Activated T-helper 1 cell treated with anti-CD3 and anti-CD28 coated beads, Interleukin-12 subunit alpha, Interleukin-12 subunit beta, Interleukin-2, Interleukin-4 antibody, amounts not matched to agents 30 ng/mL and 10 ng/mL and 1 ng/mL, durations not matched to agents 14 hours and 24 hours and 36 hours (primary cell): ENCODE measurements around the gene ENTPD1. TPM values are rescaled to one million over a fixed set of nuclear protein-coding genes. Genes with fewer than 3 reads are reported as not detected.

Source experiments
- DNase-seq: peaks from one replicate; pipeline ENCODE4 v3.0.0; 2021; ENCODE audit warnings: low spot score
- H3K27ac Mint-ChIP-seq: one replicate; pipeline ENCODE4 v1.8.0; 2021; ENCODE audit warnings: mild to moderate bottlenecking, mixed read lengths
- H3K27me3 Mint-ChIP-seq: one replicate; pipeline ENCODE4 v1.8.0; 2022; ENCODE audit warnings: mild to moderate bottlenecking, moderate library complexity, mixed read lengths; ENCODE audit not compliant: insufficient read depth
- H3K36me3 Mint-ChIP-seq: one replicate; pipeline ENCODE4 v1.8.0; 2021; ENCODE audit warnings: low read depth, mixed read lengths
- H3K4me1 Mint-ChIP-seq: one replicate; pipeline ENCODE4 v1.8.0; 2021; ENCODE audit warnings: low read depth, mixed read lengths
- H3K4me3 Mint-ChIP-seq: one replicate; pipeline ENCODE4 v1.8.0; 2021; ENCODE audit warnings: mild to moderate bottlenecking, moderate library complexity, mixed read lengths
- H3K9me3 Mint-ChIP-seq: one replicate; pipeline ENCODE4 v1.8.0; 2021; ENCODE audit warnings: mixed read lengths
- intact Hi-C: fragments of 100-400 bp; cut with micrococcal nuclease; formaldehyde crosslinking; loops from one replicate; pipeline ENCODE4 v1.15.1; 2024
- total RNA-seq: library from RNA; stranded (reverse); gene quantifications from 2 replicates; pipeline ENCODE4 v1.2.3, GENCODE V29; 2022

ENTPD1 gene
- total RNA-seq, 1 donor from 2014 or later = 26.3 TPM

DNA sequence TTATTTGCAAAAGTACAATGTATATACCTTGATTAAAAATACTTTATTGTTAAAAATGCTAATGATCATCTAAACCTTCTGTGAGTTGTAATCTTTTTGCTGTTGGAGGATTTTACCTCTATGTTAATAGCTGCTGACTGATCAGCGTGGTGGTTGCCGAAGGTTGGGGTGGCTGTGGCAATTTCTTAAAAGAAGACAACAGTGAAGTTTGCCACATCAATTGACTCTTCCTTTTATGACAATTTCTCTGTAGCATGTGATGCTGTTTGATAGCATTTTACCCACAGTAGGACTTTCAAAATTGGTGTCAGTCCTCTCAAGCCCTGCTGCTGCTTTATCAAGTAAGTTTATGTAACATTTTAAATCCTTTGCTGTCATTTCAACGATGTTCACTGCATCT, 16.9 kb upstream of the ENTPD1 start:
- DNase-seq = peak; percentile 9
- peaks cover 7% of the 10 kb centered on the region for H3K36me3 Mint-ChIP-seq
- H3K27me3 Mint-ChIP-seq = peaks cover 9% of the 10 kb centered on the region
- H3K27ac Mint-ChIP-seq = no peak overlapping the region
- H3K4me1 Mint-ChIP-seq = peaks cover 30% of the 10 kb centered on the region
- intact Hi-C loops = no loop called here
- H3K9me3 Mint-ChIP-seq = peaks cover 8% of the 10 kb centered on the region
- H3K4me3 Mint-ChIP-seq = no peak overlapping the region

DNA sequence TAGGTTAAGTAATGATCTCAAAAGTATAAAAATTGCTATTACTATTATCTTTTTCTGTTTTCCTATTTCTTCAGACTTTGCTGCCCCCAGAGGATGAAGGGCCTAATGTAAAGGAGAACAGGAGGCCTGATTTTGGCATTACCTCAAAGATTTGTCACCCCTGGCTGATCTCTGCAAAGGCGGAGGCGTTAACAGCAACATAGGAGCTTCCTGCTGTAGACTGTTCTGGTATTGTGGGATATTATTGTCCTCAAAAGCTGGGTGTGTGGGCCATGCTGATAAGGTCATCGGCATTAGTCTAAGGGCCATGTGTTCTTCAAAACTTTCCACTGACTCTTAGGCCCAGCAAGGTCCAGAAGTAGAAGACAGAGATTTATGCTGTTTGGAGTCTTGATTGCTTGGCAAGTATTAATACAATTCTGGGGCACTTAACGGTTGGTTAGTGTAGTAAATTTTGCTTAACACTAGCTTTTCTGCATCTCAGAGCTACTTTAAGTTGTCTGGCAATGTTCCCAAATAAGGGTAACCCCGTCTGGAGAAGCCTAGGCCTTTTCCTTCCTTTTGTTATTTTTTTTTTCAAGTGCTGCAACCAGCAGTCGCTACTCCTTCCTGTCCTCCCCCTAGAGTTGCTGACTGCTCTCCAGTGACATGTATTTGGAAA, 14.0 kb upstream of the ENTPD1 start:
- intact Hi-C loops = loop anchor here (2.0 kb wide), 1 partner anchor 15 kb away; the partner anchor contains the start of gene ENTPD1
- Mint-ChIP-seq H3K36me3 (peaks cover 9% of the 10 kb centered on the region), H3K4me3 (peak overlapping the region; percentile 20), H3K27ac (no peak overlapping the region), H3K9me3 (peaks cover 11% of the 10 kb centered on the region), H3K4me1 (peaks cover 30% of the 10 kb centered on the region), H3K27me3 (peaks cover 6% of the 10 kb centered on the region)
- no peak for DNase-seq

DNA sequence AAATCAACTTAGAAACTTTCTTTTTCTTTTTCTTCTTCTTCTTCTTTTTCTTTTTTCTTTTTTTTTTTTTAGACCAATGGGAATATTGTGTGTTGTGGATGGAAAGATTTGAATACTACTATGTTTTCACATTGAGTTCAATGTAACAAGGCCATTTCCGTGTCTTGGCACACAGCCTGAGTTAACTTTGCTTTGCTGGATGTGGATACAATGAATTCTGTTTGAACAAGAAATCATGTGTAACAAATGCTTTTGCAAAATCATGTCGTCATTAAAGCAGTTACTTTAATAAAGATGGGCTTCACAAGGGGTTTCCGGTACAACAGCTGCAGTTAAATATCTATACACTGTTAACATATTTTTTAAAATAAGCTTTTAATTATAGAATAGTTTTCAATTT, 13.5 kb upstream of the ENTPD1 start:
- intact Hi-C loops = loop anchor here (2.0 kb wide), 1 partner anchor 14 kb away; the partner anchor contains the start of gene ENTPD1
- H3K27ac Mint-ChIP-seq = no peak overlapping the region
- peaks cover 9% of the 10 kb centered on the region for H3K36me3 Mint-ChIP-seq
- no peak for DNase-seq
- H3K4me1 Mint-ChIP-seq = peaks cover 30% of the 10 kb centered on the region
- H3K9me3 Mint-ChIP-seq = peaks cover 11% of the 10 kb centered on the region
- peak overlapping the region; percentile 20 for H3K4me3 Mint-ChIP-seq
- peaks cover 6% of the 10 kb centered on the region for H3K27me3 Mint-ChIP-seq

DNA sequence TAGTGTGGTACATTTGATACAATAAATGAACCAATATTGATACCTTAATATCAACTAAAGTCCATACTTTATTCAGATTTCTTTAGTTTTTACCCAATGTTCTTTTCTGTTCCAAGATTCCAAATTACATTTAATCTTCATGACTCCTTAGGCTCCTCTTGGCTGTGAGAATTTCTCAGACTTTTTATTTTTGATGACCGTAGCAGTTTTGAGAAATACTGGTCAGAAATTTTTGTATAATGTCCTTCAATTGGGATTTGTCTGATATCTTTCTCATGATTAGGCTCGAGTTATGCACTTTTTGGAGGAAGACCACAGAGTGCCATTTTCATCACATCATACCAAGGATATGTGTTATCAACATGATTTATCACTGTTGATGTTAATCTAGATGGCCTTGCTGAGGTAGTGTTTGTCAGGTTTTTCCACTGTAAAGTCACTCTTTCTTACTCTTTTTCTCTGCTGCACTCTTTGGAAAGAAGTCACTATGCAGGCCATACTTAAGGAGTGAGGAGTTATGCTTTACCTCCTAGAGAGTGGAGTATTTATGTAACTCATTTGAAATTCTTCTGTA, 12.9 kb upstream of the ENTPD1 start:
- Mint-ChIP-seq H3K27me3 (peaks cover 4% of the 10 kb centered on the region), H3K9me3 (peaks cover 11% of the 10 kb centered on the region), H3K4me3 (no peak overlapping the region), H3K4me1 (peaks cover 30% of the 10 kb centered on the region), H3K27ac (no peak overlapping the region), H3K36me3 (peaks cover 9% of the 10 kb centered on the region)
- intact Hi-C loops = loop anchor here (2.0 kb wide), 1 partner anchor 14 kb away; the partner anchor contains the start of gene ENTPD1
- DNase-seq = no peak

DNA sequence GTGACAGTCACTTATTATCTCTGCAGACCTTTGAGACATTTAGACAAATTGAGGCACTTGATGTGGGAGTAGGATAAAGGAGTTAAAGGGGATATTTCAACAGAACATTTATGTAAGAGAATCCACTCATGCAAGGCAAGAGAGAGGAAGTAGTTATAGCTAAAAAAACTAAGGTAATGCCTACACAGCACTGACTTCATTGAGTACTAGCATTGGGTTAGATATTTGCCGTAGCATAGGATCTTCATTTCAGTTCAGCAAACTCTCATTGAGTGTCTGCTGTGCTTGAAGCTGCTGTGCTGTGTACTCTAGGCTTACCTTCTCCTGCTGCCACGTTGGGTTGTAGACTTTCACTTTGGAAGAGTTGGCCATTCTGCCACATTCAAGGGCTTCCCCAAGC, 10.5 kb upstream of the ENTPD1 start:
- Mint-ChIP-seq H3K4me1 (peaks cover 15% of the 10 kb centered on the region), H3K4me3 (no peak overlapping the region), H3K36me3 (peaks cover 9% of the 10 kb centered on the region), H3K27me3 (no peaks in the 10 kb centered on the region), H3K9me3 (peaks cover 15% of the 10 kb centered on the region), H3K27ac (no peak overlapping the region)
- intact Hi-C loops = no loop called here
- DNase-seq = no peak

DNA sequence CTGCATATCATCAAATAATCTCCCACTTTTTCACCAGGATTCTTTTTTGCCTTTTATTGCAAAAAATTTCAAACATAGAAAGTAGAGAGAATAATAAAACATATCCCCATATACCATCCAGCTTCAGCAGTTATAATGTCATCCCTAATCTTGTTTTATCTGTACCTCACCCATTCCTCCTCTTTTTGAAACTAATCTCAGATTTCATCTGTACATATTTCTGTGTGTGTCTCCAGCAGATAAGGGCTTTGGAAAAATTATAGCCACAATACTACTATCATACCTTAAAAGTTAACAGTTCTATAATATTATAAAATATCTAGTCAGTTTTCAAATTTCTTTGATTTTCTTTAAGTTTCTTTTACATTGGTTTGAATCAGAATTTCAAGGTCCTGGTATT, 7.6 kb upstream of the ENTPD1 start:
- no peak for DNase-seq
- Mint-ChIP-seq H3K27ac (no peak overlapping the region), H3K4me3 (no peak overlapping the region), H3K9me3 (peaks cover 19% of the 10 kb centered on the region), H3K27me3 (no peaks in the 10 kb centered on the region), H3K36me3 (peaks cover 8% of the 10 kb centered on the region), H3K4me1 (no peaks in the 10 kb centered on the region)
- intact Hi-C loops = no loop called here

DNA sequence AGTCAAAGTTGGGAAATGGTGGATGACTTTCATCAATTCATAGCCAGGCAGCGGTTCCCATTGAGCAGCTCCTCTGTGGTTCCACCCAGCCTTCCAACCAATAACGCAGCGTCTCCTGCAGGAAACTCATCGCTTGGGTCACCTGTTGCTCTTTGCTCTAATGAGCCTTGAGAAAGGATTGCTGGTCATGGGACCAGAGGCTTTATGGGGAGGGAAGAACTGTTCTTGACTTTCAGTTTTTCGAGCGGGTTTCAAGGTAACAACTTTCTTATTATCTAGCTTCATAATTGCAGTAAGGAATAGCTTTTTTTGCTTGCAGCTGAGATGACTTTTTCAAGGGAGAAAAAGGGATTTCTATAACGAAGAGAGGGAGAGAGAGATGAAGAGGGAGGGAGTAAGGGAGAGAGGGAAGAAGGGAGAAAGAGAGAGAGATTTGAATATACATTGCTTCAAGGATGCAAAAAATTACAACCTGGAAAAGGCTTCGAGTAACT, 405 bp upstream of the ENTPD1 start:
- H3K4me1 Mint-ChIP-seq = peaks cover 48% of the 10 kb centered on the region
- H3K4me3 Mint-ChIP-seq = peak overlapping the region; percentile 85
- intact Hi-C loops = loop anchor here (1.0 to 2.0 kb wide), 2 partner anchors 13 to 110 kb away; no protein-coding TSS in a partner anchor
- peaks cover 11% of the 10 kb centered on the region for H3K36me3 Mint-ChIP-seq
- peaks cover 7% of the 10 kb centered on the region for H3K9me3 Mint-ChIP-seq
- no peak for DNase-seq
- peak overlapping the region; percentile 84 for H3K27ac Mint-ChIP-seq
- H3K27me3 Mint-ChIP-seq = peaks cover 2% of the 10 kb centered on the region

DNA sequence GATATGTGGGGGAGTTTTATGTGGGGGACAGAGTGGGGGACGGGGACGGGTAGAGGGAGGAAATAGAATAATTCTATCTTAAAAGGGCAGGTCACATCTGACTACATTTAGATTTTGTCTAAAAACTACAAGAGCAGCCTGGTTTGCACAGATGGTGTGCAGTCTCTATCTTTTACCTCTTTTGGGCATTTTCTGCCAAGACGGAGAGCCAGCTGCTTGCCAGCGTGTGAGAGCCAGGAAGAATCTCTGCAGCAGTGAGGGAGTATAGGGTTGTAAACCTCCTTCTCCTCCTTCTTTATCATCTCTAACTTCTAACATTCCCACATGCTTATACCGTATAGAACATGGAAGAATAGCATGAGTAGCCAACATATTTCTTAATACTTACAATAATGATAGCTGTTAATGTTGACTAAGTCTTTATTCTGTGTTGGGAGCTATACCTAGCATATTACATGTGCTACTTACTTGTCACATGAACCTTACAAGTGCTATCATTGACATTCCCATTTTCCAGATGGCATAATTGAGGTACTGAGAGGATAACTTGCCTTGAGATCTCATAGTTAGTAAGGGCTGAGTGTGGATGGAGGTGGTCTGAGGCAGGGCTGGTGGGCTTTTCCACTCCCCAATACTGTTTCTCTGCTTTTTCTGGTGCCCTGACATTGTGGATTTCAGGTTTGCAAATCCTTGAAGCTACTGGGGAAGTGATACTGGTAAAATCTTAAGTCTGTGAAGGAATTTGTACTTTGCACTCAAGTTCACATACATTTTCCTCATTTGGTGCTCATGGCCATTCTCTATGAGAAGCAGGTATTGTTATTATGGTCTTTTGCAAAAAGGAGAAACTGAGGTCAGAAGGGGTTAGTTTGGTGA, 1.1 kb downstream of the ENTPD1 start:
- Mint-ChIP-seq H3K4me1 (peaks cover 57% of the 10 kb centered on the region), H3K27me3 (peaks cover 2% of the 10 kb centered on the region), H3K9me3 (peaks cover 3% of the 10 kb centered on the region), H3K4me3 (peak overlapping the region; percentile 85), H3K36me3 (peaks cover 13% of the 10 kb centered on the region), H3K27ac (peak overlapping the region; percentile 84)
- intact Hi-C loops = loop anchor here (2.0 kb wide), 1 partner anchor 14 kb away; no protein-coding TSS in a partner anchor
- DNase-seq = no peak

DNA sequence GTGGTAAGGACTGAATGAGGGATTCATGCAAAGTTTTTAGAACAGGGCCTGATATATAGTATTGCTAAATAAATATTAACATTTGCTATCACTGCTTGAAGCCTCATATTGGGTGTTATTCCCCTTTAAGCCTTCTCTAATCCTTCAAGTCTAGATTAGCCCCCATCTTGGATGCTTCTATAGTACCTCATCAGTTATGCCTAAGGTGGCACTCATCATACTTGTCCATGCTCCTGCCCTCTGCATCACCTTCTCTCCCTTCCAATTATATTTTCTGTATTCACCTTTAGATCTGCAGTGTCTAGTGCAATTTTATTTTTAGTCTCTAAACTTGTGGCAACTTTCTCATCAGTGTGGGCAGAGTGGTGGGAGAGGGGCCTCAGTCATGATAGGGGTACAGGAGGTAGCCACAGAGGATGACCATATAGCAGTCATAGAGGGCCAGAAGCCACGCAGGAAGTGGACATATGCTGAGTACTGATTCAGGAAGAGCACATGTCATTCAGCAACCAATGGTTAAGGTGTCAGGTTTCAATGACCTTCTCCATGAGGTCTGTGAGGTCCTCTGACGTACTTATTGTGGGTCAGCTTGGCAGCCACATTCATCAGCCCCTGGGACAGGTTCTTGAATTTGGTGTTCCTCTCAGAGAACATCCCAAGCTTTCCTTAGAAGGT, 2.5 kb downstream of the ENTPD1 start:
- peak overlapping the region; percentile 93 for H3K27ac Mint-ChIP-seq
- peaks cover 61% of the 10 kb centered on the region for H3K4me1 Mint-ChIP-seq
- peak; percentile 12 for DNase-seq
- intact Hi-C loops = loop anchor here (1.0 kb wide), 5 partner anchors 26 to 82 kb away; no protein-coding TSS in a partner anchor
- H3K36me3 Mint-ChIP-seq = peaks cover 13% of the 10 kb centered on the region
- peaks cover 3% of the 10 kb centered on the region for H3K9me3 Mint-ChIP-seq
- H3K27me3 Mint-ChIP-seq = peaks cover 2% of the 10 kb centered on the region
- H3K4me3 Mint-ChIP-seq = peak overlapping the region; percentile 53

DNA sequence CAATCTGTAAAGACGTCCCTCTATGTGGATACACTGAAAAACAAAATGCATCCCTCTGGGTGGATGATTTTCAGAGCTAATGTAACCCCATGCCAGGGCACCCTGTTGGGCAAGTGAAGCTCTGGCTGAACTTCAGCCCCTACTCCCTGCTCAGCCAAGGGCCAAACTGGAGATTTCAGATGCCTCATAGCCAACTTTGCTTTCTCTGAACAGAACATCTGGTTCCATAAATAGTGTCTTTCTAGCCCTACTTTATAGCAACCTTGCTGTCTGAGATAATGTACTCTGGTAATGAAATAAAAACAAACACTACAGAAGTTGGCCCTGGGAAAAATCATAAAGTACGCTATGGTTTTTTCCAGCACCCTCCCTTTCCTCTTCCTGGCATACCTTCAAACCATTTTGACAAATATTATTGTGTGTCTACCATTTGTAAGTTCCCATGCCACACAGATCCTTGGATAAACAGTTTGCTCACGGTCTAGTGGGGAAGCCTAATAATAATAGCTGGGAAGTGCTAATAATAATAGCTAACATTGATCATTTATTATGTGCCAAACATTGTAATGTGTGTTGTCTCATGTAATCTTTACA, 3.4 kb downstream of the ENTPD1 start:
- peak overlapping the region; percentile 93 for H3K27ac Mint-ChIP-seq
- H3K4me3 Mint-ChIP-seq = no peak overlapping the region
- no peak for DNase-seq
- peaks cover 15% of the 10 kb centered on the region for H3K36me3 Mint-ChIP-seq
- intact Hi-C loops = no loop called here
- H3K27me3 Mint-ChIP-seq = peaks cover 4% of the 10 kb centered on the region
- peaks cover 5% of the 10 kb centered on the region for H3K9me3 Mint-ChIP-seq
- peaks cover 59% of the 10 kb centered on the region for H3K4me1 Mint-ChIP-seq

DNA sequence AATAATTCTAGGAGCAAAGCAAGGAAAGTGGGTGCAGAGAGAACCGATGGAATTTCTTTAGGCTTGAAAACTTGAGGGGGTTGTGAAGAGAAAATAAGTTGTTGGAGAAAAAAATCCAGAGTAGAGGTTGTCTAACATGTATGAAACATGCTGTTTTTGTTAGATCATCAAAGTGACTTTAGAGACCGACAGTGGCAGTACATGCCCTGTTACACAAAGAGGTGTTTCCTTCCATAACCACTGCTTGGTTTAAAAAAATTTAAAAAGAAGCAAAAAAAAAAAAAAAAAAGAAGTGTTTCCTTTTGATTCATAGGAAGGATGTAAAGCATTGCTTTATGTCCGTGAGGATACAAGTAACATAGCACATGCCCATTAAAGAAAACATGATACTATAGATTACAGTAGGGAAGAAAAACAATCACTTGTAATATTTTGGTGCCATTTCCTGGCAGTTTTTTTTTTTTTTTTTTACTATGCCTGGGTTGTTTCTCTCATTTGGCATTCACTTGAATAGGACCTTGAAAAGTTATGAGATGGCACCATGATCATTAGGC, 6.1 kb downstream of the ENTPD1 start:
- intact Hi-C loops = no loop called here
- peaks cover 17% of the 10 kb centered on the region for H3K36me3 Mint-ChIP-seq
- peak overlapping the region; percentile 92 for H3K27ac Mint-ChIP-seq
- H3K4me1 Mint-ChIP-seq = peaks cover 37% of the 10 kb centered on the region
- peaks cover 5% of the 10 kb centered on the region for H3K27me3 Mint-ChIP-seq
- DNase-seq = no peak
- peaks cover 12% of the 10 kb centered on the region for H3K9me3 Mint-ChIP-seq
- peak overlapping the region; percentile 66 for H3K4me3 Mint-ChIP-seq
